ENCODE measurements around the gene PAX7. TPM values are rescaled to one million over a fixed set of nuclear protein-coding genes. Genes with fewer than 3 reads are reported as not detected.

PAX7 gene
- total and polyA plus RNA-seq, 2 donors (not counting 1 experiment from before 2014, with no cell fraction given), result not detected

DNA sequence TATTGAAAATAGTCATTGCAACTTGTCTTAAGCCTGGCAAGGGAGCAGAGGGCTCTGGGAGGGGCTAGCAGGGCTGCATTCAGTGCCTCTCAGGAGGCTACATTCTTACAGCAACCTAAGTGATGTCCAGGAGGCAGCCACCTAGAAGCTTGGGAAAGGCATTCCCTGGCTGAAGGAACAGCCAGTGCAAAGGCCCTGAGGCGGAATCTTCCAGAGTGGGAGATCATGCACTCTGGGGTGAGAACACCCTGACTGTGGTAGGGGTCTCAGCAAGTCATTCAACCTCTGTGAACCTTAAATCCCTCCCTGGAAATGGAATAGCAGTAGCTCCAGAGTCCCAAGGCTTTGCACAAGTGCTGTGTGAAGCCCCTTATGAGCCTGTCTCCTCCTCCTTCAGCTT lies 144.7 kb downstream of the PAX7 start:
- Histone ChIP-seq H3K9me3 (ENCODE audit: control extremely low read depth in 1 of 3, control insufficient read depth in 2 of 3, insufficient read depth in 1 of 3, low read length in 2 of 3) (no peaks in the 10 kb centered on the region), H3K4me1 (ENCODE audit: control insufficient read depth in 2 of 2, insufficient read depth in 2 of 2, low read length in 2 of 2) (no peaks in the 10 kb centered on the region), H4K20me1 (ENCODE audit: control insufficient read depth, insufficient read depth, low read length, poor library complexity, severe bottlenecking) (no peaks in the 10 kb centered on the region), H2AFZ (ENCODE audit: insufficient read depth, low read depth, low read length, poor library complexity, severe bottlenecking) (no peak overlapping the region), H3K4me3 (ENCODE audit: control extremely low read depth in 1 of 5, extremely low read depth in 1 of 5, insufficient read depth in 1 of 5, low read depth in 2 of 5, low read length in 4 of 5) (no peak overlapping the region), H3K4me2 (replicated peaks; ENCODE audit: low read depth, low read length, poor library complexity, severe bottlenecking) (no peak overlapping the region), H3K79me2 (ENCODE audit: control insufficient read depth, insufficient read depth, low read length) (no peaks in the 10 kb centered on the region), H3K27ac (ENCODE audit: low read length in 2 of 2) (no peak overlapping the region), H3K9ac (ENCODE audit: low read length) (no peak overlapping the region), H3K36me3 (replicated peaks in 1 of 2; ENCODE audit: control extremely low read depth in 1 of 2, control insufficient read depth in 1 of 2, extremely low read depth in 1 of 2, insufficient read depth in 2 of 2, low read length in 1 of 2) (no peaks in the 10 kb centered on the region), H3K27me3 (replicated peaks in 1 of 4; ENCODE audit: control extremely low read depth in 1 of 4, control insufficient read depth in 3 of 4, insufficient read depth in 4 of 4, low read length in 3 of 4) (peaks cover 0 to 9% (median 0%) of the 10 kb centered on the region in 4 experiments)
- no peak overlapping the region for H3K27ac Mint-ChIP-seq
- DNase-seq (no peak), ATAC-seq (ENCODE audit: low read depth) (no peak)
- ChIA-PET CTCF (interaction anchor here (0.6 kb wide), 1 partner anchor 1841 kb away, joined by 3 read pairs; no protein-coding TSS in a partner anchor), POLR2A (no interaction called here)
- no peaks in the 10 kb centered on the region for H3K9me3 Mint-ChIP-seq (ENCODE audit: insufficient read depth)
- H3K4me3 Mint-ChIP-seq, result no peak overlapping the region
- peaks cover 42% of the 10 kb centered on the region for H3K27me3 Mint-ChIP-seq
- intact Hi-C loops (cut with micrococcal nuclease), result no loop called here
- WGBS (ENCODE audit: insufficient coverage), result 100% methylated on average over 1 of the region's 1 CpG
- no peaks in the 10 kb centered on the region for H3K4me1 Mint-ChIP-seq
- TF ChIP-seq EZH2 (IDR thresholded peaks at IDR 0.05; ENCODE audit: borderline replicate concordance, insufficient read depth, low read depth, low read length, poor library complexity, severe bottlenecking), result no peak
- TF ChIP-seq, protein P1, sequence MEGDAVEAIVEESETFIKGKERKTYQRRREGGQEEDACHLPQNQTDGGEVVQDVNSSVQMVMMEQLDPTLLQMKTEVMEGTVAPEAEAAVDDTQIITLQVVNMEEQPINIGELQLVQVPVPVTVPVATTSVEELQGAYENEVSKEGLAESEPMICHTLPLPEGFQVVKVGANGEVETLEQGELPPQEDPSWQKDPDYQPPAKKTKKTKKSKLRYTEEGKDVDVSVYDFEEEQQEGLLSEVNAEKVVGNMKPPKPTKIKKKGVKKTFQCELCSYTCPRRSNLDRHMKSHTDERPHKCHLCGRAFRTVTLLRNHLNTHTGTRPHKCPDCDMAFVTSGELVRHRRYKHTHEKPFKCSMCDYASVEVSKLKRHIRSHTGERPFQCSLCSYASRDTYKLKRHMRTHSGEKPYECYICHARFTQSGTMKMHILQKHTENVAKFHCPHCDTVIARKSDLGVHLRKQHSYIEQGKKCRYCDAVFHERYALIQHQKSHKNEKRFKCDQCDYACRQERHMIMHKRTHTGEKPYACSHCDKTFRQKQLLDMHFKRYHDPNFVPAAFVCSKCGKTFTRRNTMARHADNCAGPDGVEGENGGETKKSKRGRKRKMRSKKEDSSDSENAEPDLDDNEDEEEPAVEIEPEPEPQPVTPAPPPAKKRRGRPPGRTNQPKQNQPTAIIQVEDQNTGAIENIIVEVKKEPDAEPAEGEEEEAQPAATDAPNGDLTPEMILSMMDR (IDR thresholded peaks at IDR 0.05), result no peak

DNA sequence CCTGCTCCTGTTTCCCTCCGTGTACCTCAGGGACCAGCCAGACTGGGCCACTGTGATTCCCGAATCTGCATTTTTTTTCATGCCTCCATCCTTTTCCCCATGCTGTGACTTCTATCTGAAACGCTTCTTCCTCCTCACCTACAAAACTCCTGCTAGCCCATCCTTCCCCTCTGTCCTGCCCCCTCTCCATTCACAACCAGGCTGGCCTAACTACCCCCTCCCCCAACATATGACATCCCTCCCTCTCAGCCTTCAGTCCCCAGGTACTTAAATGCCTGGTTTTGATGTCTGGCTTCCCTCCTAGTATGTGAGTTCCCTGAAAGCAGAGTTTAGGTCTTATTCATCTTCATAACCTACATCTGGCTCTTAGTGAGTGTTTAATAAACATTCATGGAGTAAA lies 146.1 kb downstream of the PAX7 start:
- CTCF ChIA-PET, result no interaction called here
- H3K9ac ChIP-seq (ENCODE audit: low read length), result no peak overlapping the region
- no peak overlapping the region for H2AFZ ChIP-seq (ENCODE audit: insufficient read depth, low read depth, low read length, poor library complexity, severe bottlenecking)
- no peaks in the 10 kb centered on the region for H4K20me1 ChIP-seq (ENCODE audit: control insufficient read depth, insufficient read depth, low read length, poor library complexity, severe bottlenecking)
- Mint-ChIP-seq H3K4me3 (no peak overlapping the region), H3K27me3 (peaks cover 42% of the 10 kb centered on the region), H3K9me3 (ENCODE audit: insufficient read depth) (no peaks in the 10 kb centered on the region), H3K4me1 (no peaks in the 10 kb centered on the region), H3K27ac (no peak overlapping the region)
- TF ChIP-seq, protein P1 (IDR thresholded peaks at IDR 0.05), result no peak
- TF ChIP-seq EZH2 (IDR thresholded peaks at IDR 0.05; ENCODE audit: borderline replicate concordance, insufficient read depth, low read depth, low read length, poor library complexity, severe bottlenecking), result no peak
- no peaks in the 10 kb centered on the region for H3K79me2 ChIP-seq (ENCODE audit: control insufficient read depth, insufficient read depth, low read length)
- DNase-seq (no peak), ATAC-seq (ENCODE audit: low read depth) (no peak)
- H3K27me3 ChIP-seq (replicated peaks in 1 of 4; ENCODE audit: control extremely low read depth in 1 of 4, control insufficient read depth in 3 of 4, insufficient read depth in 4 of 4, low read length in 3 of 4), result peaks cover 0 to 9% (median 0%) of the 10 kb centered on the region in 4 experiments
- WGBS (ENCODE audit: insufficient coverage), result 56% methylated on average over 3 of the region's 3 CpGs
- POLR2A ChIA-PET, result no interaction called here
- intact Hi-C loops (cut with micrococcal nuclease), result no loop called here
- H3K4me2 ChIP-seq (replicated peaks; ENCODE audit: low read depth, low read length, poor library complexity, severe bottlenecking), result no peak overlapping the region
- no peak overlapping the region for H3K4me3 ChIP-seq (ENCODE audit: control extremely low read depth in 1 of 5, extremely low read depth in 1 of 5, insufficient read depth in 1 of 5, low read depth in 2 of 5, low read length in 4 of 5)
- no peaks in the 10 kb centered on the region for H3K9me3 ChIP-seq (ENCODE audit: control extremely low read depth in 1 of 3, control insufficient read depth in 2 of 3, insufficient read depth in 1 of 3, low read length in 2 of 3)
- no peaks in the 10 kb centered on the region for H3K36me3 ChIP-seq (replicated peaks in 1 of 2; ENCODE audit: control extremely low read depth in 1 of 2, control insufficient read depth in 1 of 2, extremely low read depth in 1 of 2, insufficient read depth in 2 of 2, low read length in 1 of 2)
- H3K27ac ChIP-seq (ENCODE audit: low read length in 2 of 2), result no peak overlapping the region
- no peaks in the 10 kb centered on the region for H3K4me1 ChIP-seq (ENCODE audit: control insufficient read depth in 2 of 2, insufficient read depth in 2 of 2, low read length in 2 of 2)

All from B cell (primary cell).